ENCODE data around the gene CTNNAL1.
A peak's percentile ranks its signal among the peaks of the same experiment; 100 is the strongest.
"Not testable (repeated sequence)": the region's sequence is repeated elsewhere in the genome, so short reads cannot be mapped to it uniquely, and the experiment has no call there.

Gene CTNNAL1

DNA sequence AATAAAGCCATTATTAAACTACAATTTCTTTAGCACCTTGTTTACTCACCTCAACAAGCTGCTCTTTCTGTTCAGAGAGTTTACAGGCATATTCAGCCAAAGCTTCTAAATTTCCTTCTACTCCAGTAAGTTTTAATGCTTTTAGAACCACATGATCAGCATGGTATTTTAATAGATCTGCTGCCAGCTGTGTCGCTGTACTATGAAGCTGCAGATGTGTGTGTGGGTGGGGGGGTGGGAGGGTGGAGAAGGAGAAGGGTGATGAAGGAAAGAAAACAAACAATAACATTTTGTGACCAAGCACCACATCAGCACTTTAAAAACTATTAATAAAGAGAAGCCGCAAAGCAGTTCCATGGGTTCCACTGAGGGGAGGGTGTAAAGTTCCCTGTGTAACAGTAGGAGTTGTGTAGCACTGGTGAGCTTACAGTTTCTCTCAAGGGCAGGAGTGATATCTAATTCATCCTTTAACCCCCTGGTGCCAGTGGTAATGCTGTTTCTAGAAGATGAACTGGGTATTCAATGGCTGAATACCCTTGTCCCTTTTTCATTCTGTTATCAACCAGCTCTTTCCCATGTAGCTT lies 40.6 kb downstream of the CTNNAL1 start:
- no CpG with 5 or more reads among the region's 2 CpGs for WGBS (ENCODE audit: insufficient coverage)
- no peak for DNase-seq
- CTCF ChIA-PET, result interaction anchor here (1.0 kb wide), 1 partner anchor 10 kb away, joined by 3 read pairs; no protein-coding TSS in a partner anchor
- H3K27ac ChIP-seq (ENCODE audit: insufficient read depth in 1 of 2, low read depth in 1 of 2, low read length in 2 of 2, poor library complexity in 1 of 2, severe bottlenecking in 2 of 2), result no peak overlapping the region
- H3K27me3 ChIP-seq (replicated peaks in 2 of 5; ENCODE audit: control insufficient read depth in 4 of 5, insufficient read depth in 5 of 5, low read length in 4 of 5), result no peaks in the 10 kb centered on the region
- no peaks in the 10 kb centered on the region for H3K4me1 ChIP-seq (ENCODE audit: control extremely low read depth in 1 of 4, control insufficient read depth in 4 of 4, insufficient read depth in 4 of 4, low read length in 3 of 4)
- H3K4me3 ChIP-seq (ENCODE audit: control insufficient read depth in 1 of 7, extremely low read depth in 1 of 7, insufficient read depth in 4 of 7, low read depth in 2 of 7, low read length in 6 of 7), result no peak overlapping the region
- peaks cover 0 to 6% (median 3%) of the 10 kb centered on the region in 5 experiments for H3K9me3 ChIP-seq (ENCODE audit: control extremely low read depth in 1 of 5, control insufficient read depth in 4 of 5, insufficient read depth in 2 of 5, low read depth in 1 of 5, low read length in 4 of 5)
- POLR2A ChIA-PET, result interaction anchor here (1.1 kb wide), 1 partner anchor 9 kb away, joined by 3 read pairs; no protein-coding TSS in a partner anchor
- peaks cover 0 to 13% (median 1%) of the 10 kb centered on the region in 4 experiments for H3K36me3 ChIP-seq (ENCODE audit: control insufficient read depth in 4 of 4, insufficient read depth in 4 of 4, low read length in 3 of 4)

- H3K27me3 ChIP-seq (replicated peaks in 2 of 5; ENCODE audit: control insufficient read depth in 4 of 5, insufficient read depth in 5 of 5, low read length in 4 of 5), result no peaks in the 10 kb centered on the region
- WGBS (ENCODE audit: insufficient coverage), result 100% methylated on average over 3 of the region's 3 CpGs
- ChIA-PET POLR2A (interaction anchor here (1.1 kb wide), 1 partner anchor 9 kb away, joined by 3 read pairs; no protein-coding TSS in a partner anchor), CTCF (interaction anchor here (1.0 kb wide), 1 partner anchor 9 kb away, joined by 3 read pairs; no protein-coding TSS in a partner anchor)
- H3K9me3 ChIP-seq (ENCODE audit: control extremely low read depth in 1 of 5, control insufficient read depth in 4 of 5, insufficient read depth in 2 of 5, low read depth in 1 of 5, low read length in 4 of 5), result peaks cover 0 to 6% (median 3%) of the 10 kb centered on the region in 5 experiments
- no peak for DNase-seq
- no peaks in the 10 kb centered on the region for H3K4me1 ChIP-seq (ENCODE audit: control extremely low read depth in 1 of 4, control insufficient read depth in 4 of 4, insufficient read depth in 4 of 4, low read length in 3 of 4)
- no peak overlapping the region for H3K27ac ChIP-seq (ENCODE audit: insufficient read depth in 1 of 2, low read depth in 1 of 2, low read length in 2 of 2, poor library complexity in 1 of 2, severe bottlenecking in 2 of 2)
- no peak overlapping the region for H3K4me3 ChIP-seq (ENCODE audit: control insufficient read depth in 1 of 7, extremely low read depth in 1 of 7, insufficient read depth in 4 of 7, low read depth in 2 of 7, low read length in 6 of 7)
- peaks cover 0 to 13% (median 1%) of the 10 kb centered on the region in 4 experiments for H3K36me3 ChIP-seq (ENCODE audit: control insufficient read depth in 4 of 4, insufficient read depth in 4 of 4, low read length in 3 of 4)
Observed at GRCh38 chr9:108972186-108972585, 41.1 kb downstream of the CTNNAL1 start.

DNA sequence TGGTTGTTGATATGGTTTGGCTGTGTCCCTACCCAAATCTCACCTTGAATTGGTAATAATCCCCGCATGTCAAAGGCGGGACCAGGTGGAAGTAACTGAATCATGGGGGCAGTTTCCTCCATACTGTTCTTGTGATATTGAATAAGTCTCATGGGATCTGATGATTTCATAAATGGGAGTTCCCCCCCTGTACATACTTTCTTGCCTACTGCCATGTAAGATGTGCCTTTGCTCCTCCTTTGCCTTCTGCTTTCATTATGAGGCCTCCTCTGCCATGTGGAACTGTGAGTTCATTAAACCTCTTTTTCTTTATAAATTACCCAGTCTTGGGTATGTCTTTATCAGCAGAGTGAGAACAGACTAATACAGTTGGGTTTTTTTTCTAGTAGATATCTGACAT lies 41.9 kb downstream of the CTNNAL1 start:
- H3K27me3 ChIP-seq (replicated peaks in 2 of 5; ENCODE audit: control insufficient read depth in 4 of 5, insufficient read depth in 5 of 5, low read length in 4 of 5); H3K9me3 ChIP-seq (ENCODE audit: control extremely low read depth in 1 of 5, control insufficient read depth in 4 of 5, insufficient read depth in 2 of 5, low read depth in 1 of 5, low read length in 4 of 5); H3K4me3 ChIP-seq (ENCODE audit: control insufficient read depth in 1 of 7, extremely low read depth in 1 of 7, insufficient read depth in 4 of 7, low read depth in 2 of 7, low read length in 6 of 7); H3K4me1 ChIP-seq (ENCODE audit: control extremely low read depth in 1 of 4, control insufficient read depth in 4 of 4, insufficient read depth in 4 of 4, low read length in 3 of 4); H3K27ac ChIP-seq (ENCODE audit: insufficient read depth in 1 of 2, low read depth in 1 of 2, low read length in 2 of 2, poor library complexity in 1 of 2, severe bottlenecking in 2 of 2); POLR2A ChIA-PET: not testable (repeated sequence)
- DNase-seq, result peak in 1 of 3 donors; percentile 12
- WGBS (ENCODE audit: insufficient coverage), result no CpG with 5 or more reads among the region's 2 CpGs
- peaks cover 0 to 17% (median 1%) of the 10 kb centered on the region in 4 experiments for H3K36me3 ChIP-seq (ENCODE audit: control insufficient read depth in 4 of 4, insufficient read depth in 4 of 4, low read length in 3 of 4)
- CTCF ChIA-PET, result interaction anchor here (0.9 kb wide), 1 partner anchor 21 kb away, joined by 3 read pairs; no protein-coding TSS in a partner anchor

GRCh38 chr9:108967916-108968315 lies 45.4 kb downstream of the CTNNAL1 start:
- no peaks in the 10 kb centered on the region for H3K27me3 ChIP-seq (replicated peaks in 2 of 5; ENCODE audit: control insufficient read depth in 4 of 5, insufficient read depth in 5 of 5, low read length in 4 of 5)
- no peaks in the 10 kb centered on the region for H3K4me1 ChIP-seq (ENCODE audit: control extremely low read depth in 1 of 4, control insufficient read depth in 4 of 4, insufficient read depth in 4 of 4, low read length in 3 of 4)
- no peak overlapping the region for H3K27ac ChIP-seq (ENCODE audit: insufficient read depth in 1 of 2, low read depth in 1 of 2, low read length in 2 of 2, poor library complexity in 1 of 2, severe bottlenecking in 2 of 2)
- ChIA-PET CTCF (interaction anchor here (0.6 to 2.0 kb wide), 2 partner anchors 14 to 28 kb away, joined by 3 to 10 read pairs; no protein-coding TSS in a partner anchor), POLR2A (no interaction called here)
- no peak for DNase-seq
- H3K4me3 ChIP-seq (ENCODE audit: control insufficient read depth in 1 of 7, extremely low read depth in 1 of 7, insufficient read depth in 4 of 7, low read depth in 2 of 7, low read length in 6 of 7), result no peak overlapping the region
- peaks cover 0 to 6% (median 3%) of the 10 kb centered on the region in 5 experiments for H3K9me3 ChIP-seq (ENCODE audit: control extremely low read depth in 1 of 5, control insufficient read depth in 4 of 5, insufficient read depth in 2 of 5, low read depth in 1 of 5, low read length in 4 of 5)
- H3K36me3 ChIP-seq (ENCODE audit: control insufficient read depth in 4 of 4, insufficient read depth in 4 of 4, low read length in 3 of 4), result peaks cover 0 to 29% (median 1%) of the 10 kb centered on the region in 4 experiments

- Histone ChIP-seq H3K4me3 (ENCODE audit: control insufficient read depth in 1 of 7, extremely low read depth in 1 of 7, insufficient read depth in 4 of 7, low read depth in 2 of 7, low read length in 6 of 7) (no peak overlapping the region), H3K4me1 (ENCODE audit: control extremely low read depth in 1 of 4, control insufficient read depth in 4 of 4, insufficient read depth in 4 of 4, low read length in 3 of 4) (no peaks in the 10 kb centered on the region), H3K27me3 (replicated peaks in 2 of 5; ENCODE audit: control insufficient read depth in 4 of 5, insufficient read depth in 5 of 5, low read length in 4 of 5) (no peaks in the 10 kb centered on the region), H3K9me3 (ENCODE audit: control extremely low read depth in 1 of 5, control insufficient read depth in 4 of 5, insufficient read depth in 2 of 5, low read depth in 1 of 5, low read length in 4 of 5) (no peaks in the 10 kb centered on the region), H3K27ac (ENCODE audit: insufficient read depth in 1 of 2, low read depth in 1 of 2, low read length in 2 of 2, poor library complexity in 1 of 2, severe bottlenecking in 2 of 2) (no peak overlapping the region), H3K36me3 (ENCODE audit: control insufficient read depth in 4 of 4, insufficient read depth in 4 of 4, low read length in 3 of 4) (peaks cover 0 to 18% (median 0%) of the 10 kb centered on the region in 4 experiments)
- 95% methylated on average over 4 of the region's 4 CpGs for WGBS (ENCODE audit: insufficient coverage)
- CTCF ChIA-PET, result interaction anchor here (0.8 to 3.8 kb wide), 2 partner anchors 9 kb away, joined by 3 to 13 read pairs; no protein-coding TSS in a partner anchor
- DNase-seq, result no peak
- POLR2A ChIA-PET, result interaction anchor here (1.2 kb wide), 1 partner anchor 9 kb away, joined by 3 read pairs; no protein-coding TSS in a partner anchor
Observed at GRCh38 chr9:108963459-108964143, 49.7 kb downstream of the CTNNAL1 start.

- H3K4me3 ChIP-seq (ENCODE audit: control insufficient read depth in 1 of 7, extremely low read depth in 1 of 7, insufficient read depth in 4 of 7, low read depth in 2 of 7, low read length in 6 of 7), result no peak overlapping the region
- CTCF ChIA-PET, result interaction anchor here (3.8 kb wide), 1 partner anchor 7 kb away, joined by 13 read pairs; no protein-coding TSS in a partner anchor
- no peaks in the 10 kb centered on the region for H3K27me3 ChIP-seq (replicated peaks in 2 of 5; ENCODE audit: control insufficient read depth in 4 of 5, insufficient read depth in 5 of 5, low read length in 4 of 5)
- no peaks in the 10 kb centered on the region for H3K4me1 ChIP-seq (ENCODE audit: control extremely low read depth in 1 of 4, control insufficient read depth in 4 of 4, insufficient read depth in 4 of 4, low read length in 3 of 4)
- POLR2A ChIA-PET, result no interaction called here
- no peak overlapping the region for H3K27ac ChIP-seq (ENCODE audit: insufficient read depth in 1 of 2, low read depth in 1 of 2, low read length in 2 of 2, poor library complexity in 1 of 2, severe bottlenecking in 2 of 2)
- no peak for DNase-seq
- no peaks in the 10 kb centered on the region for H3K9me3 ChIP-seq (ENCODE audit: control extremely low read depth in 1 of 5, control insufficient read depth in 4 of 5, insufficient read depth in 2 of 5, low read depth in 1 of 5, low read length in 4 of 5)
- peaks cover 0 to 13% (median 0%) of the 10 kb centered on the region in 4 experiments for H3K36me3 ChIP-seq (ENCODE audit: control insufficient read depth in 4 of 4, insufficient read depth in 4 of 4, low read length in 3 of 4)
- WGBS (ENCODE audit: insufficient coverage), result no CpG with 5 or more reads among the region's 2 CpGs
Observed at GRCh38 chr9:108961151-108961550, 52.1 kb downstream of the CTNNAL1 start.

DNA sequence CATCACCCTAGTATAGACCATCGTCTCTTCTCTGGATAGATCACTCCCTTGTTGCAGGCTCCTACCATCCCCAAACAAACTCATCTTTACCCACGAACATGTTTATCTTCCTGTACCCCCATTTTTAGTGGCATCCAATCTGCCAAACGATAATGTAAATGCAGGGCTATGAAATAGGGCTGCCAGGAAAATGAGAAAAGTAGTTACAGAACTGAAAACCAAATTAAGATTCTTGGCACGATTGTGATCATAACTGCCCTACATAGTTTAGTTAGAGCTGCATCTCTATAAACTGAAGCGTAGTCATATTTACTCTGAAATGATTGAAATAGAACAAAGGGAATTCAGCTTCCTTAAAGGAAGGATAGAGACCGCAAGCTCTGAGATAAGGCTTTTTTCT lies 53.0 kb downstream of the CTNNAL1 start:
- Histone ChIP-seq H3K27ac (ENCODE audit: insufficient read depth in 1 of 2, low read depth in 1 of 2, low read length in 2 of 2, poor library complexity in 1 of 2, severe bottlenecking in 2 of 2) (no peak overlapping the region), H3K27me3 (replicated peaks in 2 of 5; ENCODE audit: control insufficient read depth in 4 of 5, insufficient read depth in 5 of 5, low read length in 4 of 5) (no peaks in the 10 kb centered on the region), H3K36me3 (ENCODE audit: control insufficient read depth in 4 of 4, insufficient read depth in 4 of 4, low read length in 3 of 4) (peaks cover 0 to 8% (median 0%) of the 10 kb centered on the region in 4 experiments), H3K4me1 (ENCODE audit: control extremely low read depth in 1 of 4, control insufficient read depth in 4 of 4, insufficient read depth in 4 of 4, low read length in 3 of 4) (no peaks in the 10 kb centered on the region), H3K4me3 (ENCODE audit: control insufficient read depth in 1 of 7, extremely low read depth in 1 of 7, insufficient read depth in 4 of 7, low read depth in 2 of 7, low read length in 6 of 7) (no peak overlapping the region), H3K9me3 (ENCODE audit: control extremely low read depth in 1 of 5, control insufficient read depth in 4 of 5, insufficient read depth in 2 of 5, low read depth in 1 of 5, low read length in 4 of 5) (no peaks in the 10 kb centered on the region)
- POLR2A ChIA-PET, result no interaction called here
- no peak for DNase-seq
- CTCF ChIA-PET, result interaction anchor here (0.6 kb wide), 1 partner anchor 16 kb away, joined by 3 read pairs; no protein-coding TSS in a partner anchor
- WGBS (ENCODE audit: insufficient coverage), result 50% methylated on average over 2 of the region's 6 CpGs
